ENCODE data around the gene CCR5. TPM values are rescaled to one million over a fixed set of nuclear protein-coding genes. Genes with fewer than 3 reads are reported as not detected.
A peak's percentile ranks its signal among the peaks of the same experiment; 100 is the strongest.
"Not testable (repeated sequence)": the region's sequence is repeated elsewhere in the genome, so short reads cannot be mapped to it uniquely, and the experiment has no call there.

Gene CCR5
- total RNA-seq, 1 donor from 2014 or later = 0.55 TPM

DNA sequence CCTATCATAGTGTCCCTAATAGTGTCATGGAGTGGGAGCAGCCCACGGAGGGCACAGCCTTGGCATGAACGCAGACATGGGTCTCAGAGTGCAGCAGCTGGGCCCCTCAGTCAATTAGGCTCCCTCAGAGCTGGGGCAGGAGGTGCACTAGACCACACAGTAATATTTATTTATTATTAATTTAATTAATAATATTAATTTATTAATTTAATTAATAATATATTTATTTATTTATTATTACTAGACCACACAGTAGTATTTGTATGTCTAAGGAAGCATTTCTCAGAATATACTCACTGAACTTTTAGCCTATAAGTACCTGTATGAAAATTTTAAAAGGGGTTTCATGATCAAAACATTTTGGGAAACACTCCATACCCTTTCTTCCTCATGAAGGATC, 30.8 kb downstream of the CCR5 start:
- TF ChIP-seq, protein P1, sequence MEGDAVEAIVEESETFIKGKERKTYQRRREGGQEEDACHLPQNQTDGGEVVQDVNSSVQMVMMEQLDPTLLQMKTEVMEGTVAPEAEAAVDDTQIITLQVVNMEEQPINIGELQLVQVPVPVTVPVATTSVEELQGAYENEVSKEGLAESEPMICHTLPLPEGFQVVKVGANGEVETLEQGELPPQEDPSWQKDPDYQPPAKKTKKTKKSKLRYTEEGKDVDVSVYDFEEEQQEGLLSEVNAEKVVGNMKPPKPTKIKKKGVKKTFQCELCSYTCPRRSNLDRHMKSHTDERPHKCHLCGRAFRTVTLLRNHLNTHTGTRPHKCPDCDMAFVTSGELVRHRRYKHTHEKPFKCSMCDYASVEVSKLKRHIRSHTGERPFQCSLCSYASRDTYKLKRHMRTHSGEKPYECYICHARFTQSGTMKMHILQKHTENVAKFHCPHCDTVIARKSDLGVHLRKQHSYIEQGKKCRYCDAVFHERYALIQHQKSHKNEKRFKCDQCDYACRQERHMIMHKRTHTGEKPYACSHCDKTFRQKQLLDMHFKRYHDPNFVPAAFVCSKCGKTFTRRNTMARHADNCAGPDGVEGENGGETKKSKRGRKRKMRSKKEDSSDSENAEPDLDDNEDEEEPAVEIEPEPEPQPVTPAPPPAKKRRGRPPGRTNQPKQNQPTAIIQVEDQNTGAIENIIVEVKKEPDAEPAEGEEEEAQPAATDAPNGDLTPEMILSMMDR (IDR thresholded peaks at IDR 0.05) = no peak
- CTCF ChIA-PET = no interaction called here
- Mint-ChIP-seq H3K27me3 (no peaks in the 10 kb centered on the region), H3K9me3 (peaks cover 3% of the 10 kb centered on the region), H3K36me3 (ENCODE audit: low read depth) (no peaks in the 10 kb centered on the region), H3K27ac (no peak overlapping the region), H3K4me3 (no peak overlapping the region), H3K4me1 (peaks cover 20% of the 10 kb centered on the region)
- DNase-seq = no peak
- ATAC-seq (ENCODE audit: low read depth) = no peak
- POLR2A ChIA-PET = no interaction called here
- intact Hi-C loops (cut with micrococcal nuclease) = no loop called here

DNA sequence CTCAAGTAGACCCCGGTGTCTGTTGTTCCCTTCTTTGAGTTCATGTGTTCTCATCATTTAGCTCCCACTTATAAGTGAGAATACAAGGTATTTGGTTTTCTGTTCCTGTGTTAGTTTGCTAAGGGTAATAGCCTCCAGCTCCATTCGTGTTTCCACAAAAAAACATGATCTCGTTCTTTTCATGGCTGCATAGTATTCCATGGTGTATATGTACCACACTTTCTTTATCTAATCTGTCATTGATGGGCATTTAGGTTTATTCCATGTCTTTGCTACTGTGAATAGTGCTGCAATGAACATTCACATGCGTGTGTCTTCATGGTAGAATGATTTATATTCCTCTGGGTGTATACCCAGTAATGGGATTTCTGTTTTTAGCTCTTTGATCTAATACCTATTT, 32.2 kb downstream of the CCR5 start:
- ATAC-seq (ENCODE audit: low read depth); H3K27ac Mint-ChIP-seq; H3K36me3 Mint-ChIP-seq (ENCODE audit: low read depth); intact Hi-C loops (cut with micrococcal nuclease); H3K4me3 Mint-ChIP-seq; H3K27me3 Mint-ChIP-seq; POLR2A ChIA-PET; H3K9me3 Mint-ChIP-seq; DNase-seq; CTCF ChIA-PET: not testable (repeated sequence)
- peaks cover 27% of the 10 kb centered on the region for H3K4me1 Mint-ChIP-seq

DNA sequence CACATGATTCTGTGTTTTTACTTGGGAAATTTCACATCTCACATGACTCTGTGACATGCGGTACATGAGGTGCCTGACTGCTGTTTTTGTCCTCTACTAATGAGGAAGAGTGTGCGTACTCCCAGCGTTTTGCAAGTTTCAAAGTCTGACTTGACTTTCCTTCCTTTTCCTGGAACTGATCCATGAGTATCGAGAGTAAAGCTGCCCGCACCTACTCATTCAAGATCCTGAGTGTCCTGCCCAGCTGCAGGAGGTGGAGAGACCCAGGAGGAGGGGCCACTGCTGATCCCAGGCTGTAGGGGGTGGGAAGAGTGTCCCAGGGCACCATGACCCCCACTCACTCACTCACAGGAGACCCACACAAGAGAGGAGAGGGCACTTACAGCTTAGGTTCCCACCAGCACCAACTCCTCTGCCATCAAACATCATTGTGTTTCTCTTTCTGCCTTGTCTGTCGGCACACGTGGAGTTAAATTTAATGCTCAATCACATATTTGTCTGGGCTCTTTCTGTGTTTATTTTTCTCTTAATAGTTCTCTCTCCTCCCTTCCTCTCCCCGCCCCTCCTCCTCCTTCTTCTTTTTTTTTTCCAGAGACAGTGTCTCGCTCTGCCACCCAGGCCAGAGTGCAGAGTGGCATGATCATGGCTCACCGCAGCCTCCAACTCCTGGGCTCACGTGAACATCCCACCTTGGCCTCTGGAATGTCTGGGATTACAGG, 34.7 kb downstream of the CCR5 start:
- intact Hi-C loops (cut with micrococcal nuclease) = loop anchor here (2.0 kb wide), 1 partner anchor 23 kb away; no protein-coding TSS in a partner anchor
- ATAC-seq (ENCODE audit: low read depth) (no peak), DNase-seq (no peak)
- peaks cover 3% of the 10 kb centered on the region for H3K9me3 Mint-ChIP-seq
- H3K4me1 Mint-ChIP-seq = peaks cover 31% of the 10 kb centered on the region
- CTCF ChIA-PET = interaction anchor here (0.6 kb wide), 1 partner anchor 13 kb away, joined by 3 read pairs; no protein-coding TSS in a partner anchor
- peaks cover 3% of the 10 kb centered on the region for H3K36me3 Mint-ChIP-seq (ENCODE audit: low read depth)
- H3K27me3 Mint-ChIP-seq = no peaks in the 10 kb centered on the region
- no peak overlapping the region for H3K27ac Mint-ChIP-seq
- POLR2A ChIA-PET = no interaction called here
- TF ChIP-seq, protein P1 (IDR thresholded peaks at IDR 0.05) = no peak
- no peak overlapping the region for H3K4me3 Mint-ChIP-seq

DNA sequence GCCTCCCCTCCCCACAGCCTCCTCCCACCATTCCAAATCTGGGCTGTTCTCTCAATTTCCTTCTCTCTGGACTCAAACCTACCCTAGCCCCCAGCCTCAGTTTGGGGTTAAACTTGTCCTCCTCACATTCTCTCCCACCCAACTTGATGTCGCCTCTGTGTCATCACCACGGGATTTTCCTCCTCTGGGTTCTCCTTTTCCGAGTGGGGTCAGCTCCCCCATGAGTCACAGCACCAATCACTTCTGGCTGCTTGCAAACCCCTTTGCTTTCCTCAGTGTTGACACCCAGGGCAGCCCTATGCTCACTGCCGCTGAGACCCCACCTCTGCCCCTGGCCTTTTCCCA, 35.7 kb downstream of the CCR5 start:
- ATAC-seq (ENCODE audit: low read depth) (no peak), DNase-seq (no peak)
- CTCF ChIA-PET = interaction anchor here (1.1 to 1.8 kb wide), 2 partner anchors 23 to 39 kb away, joined by 3 to 4 read pairs; no protein-coding TSS in a partner anchor
- H3K4me3 Mint-ChIP-seq = peak overlapping the region; percentile 85
- H3K4me1 Mint-ChIP-seq = peaks cover 31% of the 10 kb centered on the region
- peaks cover 3% of the 10 kb centered on the region for H3K36me3 Mint-ChIP-seq (ENCODE audit: low read depth)
- H3K27me3 Mint-ChIP-seq = no peaks in the 10 kb centered on the region
- peak overlapping the region; percentile 81 for H3K27ac Mint-ChIP-seq
- intact Hi-C loops (cut with micrococcal nuclease) = loop anchor here (2.0 kb wide), 1 partner anchor 24 kb away; no protein-coding TSS in a partner anchor
- POLR2A ChIA-PET = interaction anchor here (1.3 kb wide), 1 partner anchor 512 kb away, joined by 3 read pairs; no protein-coding TSS in a partner anchor
- TF ChIP-seq, protein P1 (IDR thresholded peaks at IDR 0.05) = no peak
- H3K9me3 Mint-ChIP-seq = peaks cover 3% of the 10 kb centered on the region

DNA sequence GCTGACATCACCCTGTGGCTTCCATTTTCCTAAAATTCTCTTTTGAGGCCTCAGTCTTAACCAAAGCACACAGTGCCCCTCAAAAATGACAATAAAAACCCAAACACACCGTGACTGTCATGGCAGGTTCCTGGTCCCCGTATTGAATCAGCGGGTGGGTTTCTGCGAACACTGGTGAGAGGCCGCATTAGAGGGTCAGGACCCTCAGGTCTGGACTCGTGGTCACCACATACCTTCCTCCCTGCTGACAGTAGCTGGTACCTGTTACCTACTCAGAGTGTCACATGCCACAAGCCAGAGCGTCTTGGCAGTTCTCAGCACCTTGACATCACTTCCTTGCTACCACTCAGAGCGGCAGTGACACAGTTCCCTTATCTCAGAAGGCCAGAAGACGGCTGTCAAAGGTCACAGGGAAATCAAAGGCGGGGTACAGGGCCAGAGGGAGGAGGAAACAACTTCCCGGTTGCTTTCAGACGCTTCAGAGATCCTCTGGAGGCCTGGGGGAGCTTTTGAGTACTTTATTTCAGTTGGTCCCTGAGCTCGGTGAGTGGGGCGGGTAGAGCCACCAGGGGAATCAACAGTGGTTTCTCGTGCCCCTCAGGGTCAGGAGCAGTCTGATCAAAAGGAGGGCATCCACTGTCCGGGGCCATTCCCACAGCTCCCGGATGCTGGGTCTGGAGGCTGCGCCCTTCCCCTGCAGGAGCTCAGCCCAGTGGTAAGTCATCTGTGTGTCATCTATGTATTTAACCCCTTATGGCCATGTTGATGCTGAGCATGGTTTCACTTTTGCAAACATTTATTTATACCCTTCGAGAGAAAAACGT, 36.3 kb downstream of the CCR5 start, which contains the start of the genes CCR5AS and CCRL2:
CCR5AS (minus strand) TSS at position 279 of the 824 bp plus-strand sequence.
CCRL2 (plus strand) TSS at position 472 of the 824 bp plus-strand sequence. CDS start 821 bp downstream, outside the sequence.
- peak within 1 kb of the TSS; percentile 85 for H3K4me3 Mint-ChIP-seq
- TF ChIP-seq, protein P1 (IDR thresholded peaks at IDR 0.05) = no peak
- peaks cover 3% of the 10 kb centered on the region for H3K36me3 Mint-ChIP-seq (ENCODE audit: low read depth)
- ChIA-PET CTCF (interaction anchor here (0.7 to 1.8 kb wide), 5 partner anchors 10 to 130 kb away, joined by 3 to 4 read pairs (median 3); no protein-coding TSS in a partner anchor), POLR2A (interaction anchor here (1.3 kb wide), 1 partner anchor 513 kb away, joined by 3 read pairs; no protein-coding TSS in a partner anchor)
- DNase-seq = peak; percentile 22
- intact Hi-C loops (cut with micrococcal nuclease) = loop anchor here (2.0 kb wide), 1 partner anchor 24 kb away; no protein-coding TSS in a partner anchor
- peak; percentile 83 for ATAC-seq (ENCODE audit: low read depth)
- peaks cover 31% of the 10 kb centered on the region for H3K4me1 Mint-ChIP-seq
- H3K27ac Mint-ChIP-seq = peak within 1 kb of the TSS; percentile 81
- peaks cover 3% of the 10 kb centered on the region for H3K9me3 Mint-ChIP-seq
- no peaks in the 10 kb centered on the region for H3K27me3 Mint-ChIP-seq
